HUES6 (cell line): ENCODE results near the gene BLOC1S5.

ENCODE experiments used
- H3K27ac ChIP-seq: 2 replicates; pipeline ENCODE4 v1.7.0; 2013; ENCODE audit warnings: low read depth, mild to moderate bottlenecking, low read length, inconsistent platforms
- H3K27me3 ChIP-seq: 2 replicates; pipeline ENCODE4 v1.6.1; 2013; ENCODE audit warnings: low read length; ENCODE audit not compliant: control insufficient read depth, insufficient read depth
- H3K36me3 ChIP-seq: 2 replicates; pipeline ENCODE4 v1.6.1; 2013; ENCODE audit warnings: low read length; ENCODE audit not compliant: control insufficient read depth, insufficient read depth
- H3K4me1 ChIP-seq: 2 replicates; pipeline ENCODE4 v1.6.1; 2013; ENCODE audit warnings: low read length; ENCODE audit not compliant: control insufficient read depth, insufficient read depth
- H3K4me3 ChIP-seq: 2 replicates; pipeline ENCODE4 v1.5.1; 2013; ENCODE audit warnings: low read depth, low read length
- H3K9ac ChIP-seq: one replicate; pipeline ENCODE4 v1.6.1; 2013; ENCODE audit warnings: mild to moderate bottlenecking, low read length
- H3K9me3 ChIP-seq: 2 replicates; pipeline ENCODE4 v1.6.1; 2013; ENCODE audit warnings: low read depth, low read length; ENCODE audit not compliant: control insufficient read depth, insufficient read depth

Gene BLOC1S5

DNA sequence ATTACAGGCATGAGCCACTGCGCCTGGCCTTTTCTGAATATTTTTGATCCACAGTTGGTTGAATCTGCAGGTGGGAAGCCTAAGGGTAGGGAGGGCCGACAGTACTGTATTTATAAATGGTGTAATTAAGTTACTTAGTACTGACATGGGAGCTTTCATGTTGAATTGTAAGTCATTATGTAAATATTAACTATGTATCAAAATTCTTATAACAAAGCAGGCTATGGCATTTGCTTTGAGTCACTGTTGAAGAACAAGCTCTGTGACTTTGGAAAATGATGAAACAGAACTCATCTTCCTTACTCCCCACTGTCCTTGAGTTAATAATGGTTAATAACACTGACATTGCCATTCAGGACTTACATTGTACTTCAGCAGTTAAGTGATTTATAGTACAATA lies 90.6 kb downstream of the BLOC1S5 start:
- H3K36me3 ChIP-seq: no peaks in the 10 kb centered on the region
- peaks cover 12% of the 10 kb centered on the region for H3K9me3 ChIP-seq
- H3K27ac ChIP-seq: no peak overlapping the region
- H3K4me1 ChIP-seq: no peaks in the 10 kb centered on the region; the same call in 1 of the 2 replicates
- H3K9ac ChIP-seq: no peak overlapping the region
- no peaks in the 10 kb centered on the region for H3K27me3 ChIP-seq
- no peak overlapping the region for H3K4me3 ChIP-seq

DNA sequence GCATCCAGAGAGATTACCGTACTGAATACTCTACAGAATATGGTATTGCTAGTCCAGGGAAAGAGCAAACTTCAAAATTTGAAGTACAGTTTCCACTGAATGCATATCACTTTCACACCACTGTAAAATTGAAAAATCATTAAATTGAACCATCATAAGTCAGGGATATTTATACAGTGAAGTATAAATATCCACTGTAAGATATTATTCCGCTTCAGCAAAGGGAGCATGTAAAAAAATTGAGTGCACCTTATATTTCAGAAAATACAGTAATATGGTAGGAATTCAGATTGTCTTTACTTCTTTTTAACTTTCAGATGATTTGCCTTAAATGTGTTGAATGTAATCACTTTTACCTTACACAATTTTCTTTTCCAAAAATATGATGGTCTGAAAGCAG lies 92.7 kb downstream of the BLOC1S5 start:
- no peaks in the 10 kb centered on the region; the same call in 1 of the 2 replicates for H3K4me1 ChIP-seq
- H3K9ac ChIP-seq: no peak overlapping the region
- H3K27me3 ChIP-seq: no peaks in the 10 kb centered on the region
- no peak overlapping the region for H3K27ac ChIP-seq
- H3K4me3 ChIP-seq: no peak overlapping the region
- H3K9me3 ChIP-seq: peaks cover 12% of the 10 kb centered on the region
- H3K36me3 ChIP-seq: no peaks in the 10 kb centered on the region

DNA sequence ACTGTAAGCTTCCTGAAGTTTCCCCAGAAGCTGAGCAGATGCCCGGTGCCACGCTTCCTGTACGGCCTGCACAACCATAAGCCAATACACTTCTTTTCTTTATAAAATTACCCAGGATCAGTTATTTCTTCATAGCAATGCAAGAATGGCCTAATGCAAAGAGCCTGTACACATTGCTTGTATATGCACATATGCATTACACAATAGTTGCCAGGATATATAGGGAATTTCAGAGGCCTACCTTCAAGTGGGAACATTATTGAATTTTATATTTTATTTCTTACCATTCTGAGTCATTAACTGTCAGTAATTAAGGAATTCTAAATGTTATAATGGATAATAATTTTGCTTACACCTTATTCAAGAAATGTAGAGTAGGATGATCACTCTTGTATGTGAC lies 93.6 kb downstream of the BLOC1S5 start:
- H3K27me3 ChIP-seq: no peaks in the 10 kb centered on the region
- no peaks in the 10 kb centered on the region for H3K36me3 ChIP-seq
- no peak overlapping the region for H3K27ac ChIP-seq
- no peaks in the 10 kb centered on the region; the same call in 1 of the 2 replicates for H3K4me1 ChIP-seq
- peaks cover 12% of the 10 kb centered on the region for H3K9me3 ChIP-seq
- H3K4me3 ChIP-seq: no peak overlapping the region
- no peak overlapping the region for H3K9ac ChIP-seq
